GM21825 (cell line): ENCODE results near the gene NOL9.

ENCODE experiments used
- ATAC-seq: cut with Tn5 transposase; IDR thresholded peaks from one replicate; pipeline ENCODE4 v1.9.1; 2021; ENCODE audit warnings: mild to moderate bottlenecking, moderate library complexity; ENCODE audit not compliant: unreplicated experiment

NOL9 gene

GRCh38 chr1:6591222-6591621 is 36.9 kb upstream of the NOL9 start:
- no peak for ATAC-seq

- ATAC-seq = no peak
These were observed 35.7 kb upstream of the NOL9 start for GRCh38 chr1:6590046-6590445.

- no peak for ATAC-seq
These were observed 34.7 kb upstream of the NOL9 start for GRCh38 chr1:6588893-6589520.

DNA sequence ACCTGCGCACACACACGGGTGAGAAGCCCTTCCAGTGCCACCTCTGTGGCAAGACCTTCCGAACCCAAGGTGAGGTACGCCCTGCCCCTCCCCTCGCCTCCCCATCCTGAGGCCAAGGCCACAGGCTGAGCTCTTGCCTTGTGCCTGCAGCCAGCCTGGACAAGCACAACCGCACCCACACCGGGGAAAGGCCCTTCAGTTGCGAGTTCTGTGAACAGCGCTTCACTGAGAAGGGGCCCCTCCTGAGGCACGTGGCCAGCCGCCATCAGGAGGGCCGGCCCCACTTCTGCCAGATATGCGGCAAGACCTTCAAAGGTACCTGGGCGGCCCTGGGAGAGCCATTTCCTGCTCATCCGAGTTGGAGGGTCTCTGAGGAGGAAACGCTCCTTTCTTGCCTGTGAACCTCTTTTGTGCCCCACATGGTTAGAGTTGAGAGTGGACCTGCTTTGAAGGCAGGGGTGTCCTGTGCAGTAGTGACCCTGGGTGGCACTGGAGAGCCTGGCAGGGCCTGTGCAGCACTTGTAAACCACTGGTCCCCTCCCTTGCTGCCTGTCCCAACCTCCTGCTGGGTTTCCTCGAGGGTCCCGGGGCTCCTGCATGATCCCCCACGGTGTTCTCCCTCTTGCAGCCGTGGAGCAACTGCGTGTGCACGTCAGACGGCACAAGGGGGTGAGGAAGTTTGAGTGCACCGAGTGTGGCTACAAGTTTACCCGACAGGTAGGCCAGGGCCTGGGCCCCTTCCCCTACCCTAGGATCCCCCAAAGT is 34.0 kb upstream of the NOL9 start:
- ATAC-seq = no peak

DNA sequence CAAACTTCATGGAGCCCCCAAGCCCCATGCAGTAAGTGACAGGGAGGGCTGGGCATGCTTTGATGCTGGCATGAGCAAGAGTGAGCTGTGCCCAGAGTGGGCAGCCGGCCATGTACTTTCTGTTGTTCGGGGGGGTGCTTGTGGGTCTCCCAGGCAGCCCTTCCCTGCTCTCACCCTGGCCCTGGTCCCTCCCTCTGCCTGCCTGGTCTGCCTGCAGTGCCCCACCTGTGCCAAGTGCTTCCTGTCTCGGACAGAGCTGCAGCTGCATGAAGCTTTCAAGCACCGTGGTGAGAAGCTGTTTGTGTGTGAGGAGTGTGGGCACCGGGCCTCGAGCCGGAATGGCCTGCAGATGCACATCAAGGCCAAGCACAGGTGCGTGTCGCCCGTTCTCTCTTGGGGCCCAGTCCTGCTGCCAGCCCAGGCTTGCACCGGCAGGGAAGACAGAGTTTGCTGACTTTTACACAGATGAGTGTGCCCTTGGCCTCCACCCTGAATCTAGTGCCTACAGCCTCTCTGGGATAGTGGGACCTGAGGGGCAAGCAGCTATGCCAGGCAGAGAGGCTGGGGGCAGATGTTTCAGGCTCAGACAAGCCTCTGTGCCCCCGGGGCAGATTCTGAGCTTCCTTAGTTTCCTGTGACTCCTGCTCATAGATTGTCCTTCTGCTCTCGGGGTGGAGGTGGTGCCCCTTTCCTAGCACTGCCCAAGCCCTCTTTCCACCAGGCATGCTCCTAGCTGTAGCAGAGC is 33.1 kb upstream of the NOL9 start:
- ATAC-seq = no peak

GRCh38 chr1:6586404-6586816 is 32.1 kb upstream of the NOL9 start:
- ATAC-seq = no peak

- ATAC-seq = no peak
These were observed 31.5 kb upstream of the NOL9 start for GRCh38 chr1:6585841-6586240.

- no peak for ATAC-seq
These were observed 30.9 kb upstream of the NOL9 start for GRCh38 chr1:6585081-6585722.

DNA sequence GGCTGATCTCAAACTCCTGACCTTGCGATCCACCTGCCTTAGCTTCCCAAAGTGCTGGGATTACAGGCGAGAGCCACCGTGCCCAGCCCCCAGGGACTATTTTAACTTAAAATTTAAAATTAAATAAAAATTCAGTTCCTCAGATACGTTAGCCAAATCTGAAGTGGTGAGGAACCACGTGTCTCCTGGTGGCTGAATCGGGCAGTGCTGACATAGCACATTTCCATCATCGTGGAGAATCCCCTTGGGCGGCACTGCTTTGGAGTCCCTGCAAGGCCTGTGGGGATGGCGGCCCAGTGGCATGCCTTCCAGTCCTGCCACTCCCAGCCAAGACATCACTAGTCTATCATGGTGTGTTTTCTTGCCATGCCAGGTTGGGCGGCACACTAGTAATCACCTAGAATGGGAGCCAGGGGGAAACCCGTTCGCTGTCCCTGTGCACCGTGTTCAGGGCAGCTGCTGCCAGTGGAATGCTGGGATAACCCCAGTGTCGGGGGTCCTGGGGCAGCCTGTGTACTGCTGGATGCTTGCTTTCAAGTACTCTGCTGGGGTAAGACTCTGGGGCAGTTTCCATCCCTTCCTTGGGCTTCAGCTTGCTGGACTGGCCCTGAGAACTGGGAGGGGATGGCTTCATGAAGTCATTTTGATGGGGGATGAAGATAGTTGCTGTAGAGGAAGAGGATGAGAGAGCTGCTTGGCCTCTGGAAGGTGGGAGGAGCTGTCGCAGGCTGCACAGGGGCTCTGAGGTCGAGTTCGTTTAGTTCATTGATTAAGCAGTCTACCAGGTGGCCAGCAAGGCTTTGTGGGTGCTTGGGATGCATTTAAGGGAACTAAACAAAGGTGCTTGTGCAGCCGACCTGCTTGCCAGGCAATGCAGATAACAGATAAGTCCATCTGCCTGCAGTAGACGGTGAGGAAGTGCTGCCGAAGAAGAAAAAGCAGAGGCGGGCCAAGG is 30.1 kb upstream of the NOL9 start:
- ATAC-seq = no peak

DNA sequence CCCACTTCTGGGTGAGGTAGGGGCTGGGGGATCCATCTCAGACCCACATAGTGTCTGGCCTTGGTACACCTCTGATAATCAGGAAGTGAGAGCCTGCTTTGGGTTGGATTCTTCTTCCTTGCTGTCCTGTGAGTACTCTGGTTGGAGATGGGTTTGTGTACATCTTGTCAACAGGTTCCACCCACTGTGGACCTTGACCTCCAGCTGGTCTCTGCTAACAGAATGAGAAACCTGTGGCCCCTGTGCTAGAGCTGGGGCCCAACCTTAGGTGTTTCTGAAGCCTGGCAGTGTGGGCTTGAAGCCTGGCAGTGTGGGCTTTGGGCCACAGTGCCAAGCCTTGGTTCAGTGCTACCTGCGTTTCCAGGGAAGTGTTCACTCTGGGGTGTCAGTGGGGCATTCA is 28.1 kb upstream of the NOL9 start:
- no peak for ATAC-seq

GRCh38 chr1:6581561-6582305 is 27.4 kb upstream of the NOL9 start:
- ATAC-seq = no peak

DNA sequence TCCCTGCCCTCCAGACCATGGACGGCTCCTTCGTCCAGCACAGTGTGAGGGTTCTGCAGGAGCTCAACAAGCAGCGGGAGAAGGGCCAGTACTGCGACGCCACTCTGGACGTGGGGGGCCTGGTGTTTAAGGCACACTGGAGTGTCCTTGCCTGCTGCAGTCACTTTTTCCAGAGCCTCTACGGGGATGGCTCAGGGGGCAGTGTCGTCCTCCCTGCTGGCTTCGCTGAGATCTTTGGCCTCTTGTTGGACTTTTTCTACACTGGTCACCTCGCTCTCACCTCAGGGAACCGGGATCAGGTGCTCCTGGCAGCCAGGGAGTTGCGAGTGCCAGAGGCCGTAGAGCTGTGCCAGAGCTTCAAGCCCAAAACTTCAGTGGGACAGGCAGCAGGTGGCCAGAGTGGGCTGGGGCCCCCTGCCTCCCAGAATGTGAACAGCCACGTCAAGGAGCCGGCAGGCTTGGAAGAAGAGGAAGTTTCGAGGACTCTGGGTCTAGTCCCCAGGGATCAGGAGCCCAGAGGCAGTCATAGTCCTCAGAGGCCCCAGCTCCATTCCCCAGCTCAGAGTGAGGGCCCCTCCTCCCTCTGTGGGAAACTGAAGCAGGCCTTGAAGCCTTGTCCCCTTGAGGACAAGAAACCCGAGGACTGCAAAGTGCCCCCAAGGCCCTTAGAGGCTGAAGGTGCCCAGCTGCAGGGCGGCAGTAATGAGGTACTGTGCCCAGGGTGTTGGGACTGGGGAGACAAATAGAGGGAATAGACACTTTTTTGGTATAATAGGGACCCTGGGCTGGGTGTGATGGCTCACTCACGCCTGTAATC is 26.5 kb upstream of the NOL9 start:
- no peak for ATAC-seq

- ATAC-seq = no peak
These were observed 25.8 kb upstream of the NOL9 start for GRCh38 chr1:6580119-6580592.

DNA sequence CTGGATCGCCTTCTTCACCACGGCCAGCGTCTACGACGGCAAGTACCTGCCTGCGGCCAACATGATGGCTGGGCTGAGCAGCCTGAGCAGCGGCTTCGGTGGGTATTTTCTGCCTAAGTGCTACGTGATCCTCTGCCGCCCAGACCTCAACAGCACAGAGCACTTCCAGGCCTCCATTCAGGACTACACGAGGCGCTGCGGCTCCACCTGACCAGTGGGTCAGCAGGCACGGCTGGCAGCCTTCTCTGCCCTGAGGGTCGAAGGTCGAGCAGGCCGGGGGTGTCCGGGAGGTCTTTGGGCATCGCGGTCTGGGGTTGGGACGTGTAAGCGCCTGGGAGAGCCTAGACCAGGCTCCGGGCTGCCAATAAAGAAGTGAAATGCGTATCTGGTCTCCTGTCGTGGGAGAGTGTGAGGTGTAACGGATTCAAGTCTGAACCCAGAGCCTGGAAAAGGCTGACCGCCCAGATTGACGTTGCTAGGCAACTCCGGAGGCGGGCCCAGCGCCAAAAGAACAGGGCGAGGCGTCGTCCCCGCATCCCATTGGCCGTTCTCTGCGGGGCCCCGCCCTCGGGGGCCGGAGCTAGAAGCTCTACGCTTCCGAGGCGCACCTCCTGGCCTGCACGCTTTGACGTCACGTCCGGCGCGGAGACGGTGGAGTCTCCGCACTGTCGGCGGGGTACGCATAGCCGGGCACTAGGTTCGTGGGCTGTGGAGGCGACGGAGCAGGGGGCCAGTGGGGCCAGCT is 25.2 kb upstream of the NOL9 start, which contains the start of gene ZBTB48:
Gene ZBTB48, plus strand, starts transcription at position 621 of the 745 bp plus-strand sequence. CDS start 616 bp downstream, outside the sequence.
- ATAC-seq = peak; percentile 93

DNA sequence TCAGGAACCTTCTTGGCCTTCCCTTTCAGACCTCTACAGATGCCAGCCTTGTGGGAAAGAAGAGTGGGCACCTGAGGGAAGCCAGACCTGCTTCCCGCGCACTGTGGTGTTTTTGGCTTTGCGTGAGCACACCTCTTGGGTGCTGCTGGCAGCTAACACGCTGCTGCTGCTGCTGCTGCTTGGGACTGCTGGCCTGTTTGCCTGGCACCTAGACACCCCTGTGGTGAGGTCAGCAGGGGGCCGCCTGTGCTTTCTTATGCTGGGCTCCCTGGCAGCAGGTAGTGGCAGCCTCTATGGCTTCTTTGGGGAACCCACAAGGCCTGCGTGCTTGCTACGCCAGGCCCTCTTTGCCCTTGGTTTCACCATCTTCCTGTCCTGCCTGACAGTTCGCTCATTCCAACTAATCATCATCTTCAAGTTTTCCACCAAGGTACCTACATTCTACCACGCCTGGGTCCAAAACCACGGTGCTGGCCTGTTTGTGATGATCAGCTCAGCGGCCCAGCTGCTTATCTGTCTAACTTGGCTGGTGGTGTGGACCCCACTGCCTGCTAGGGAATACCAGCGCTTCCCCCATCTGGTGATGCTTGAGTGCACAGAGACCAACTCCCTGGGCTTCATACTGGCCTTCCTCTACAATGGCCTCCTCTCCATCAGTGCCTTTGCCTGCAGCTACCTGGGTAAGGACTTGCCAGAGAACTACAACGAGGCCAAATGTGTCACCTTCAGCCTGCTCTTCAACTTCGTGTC is 24.5 kb upstream of the NOL9 start:
- ATAC-seq = no peak

- no peak for ATAC-seq
These were observed 23.7 kb upstream of the NOL9 start for GRCh38 chr1:6577831-6578525.
